Gastrocnemius medialis (tissue), 4 donors: ENCODE results near the gene MUSK.

ENCODE experiments used
- POLR2A ChIP-seq, 2 donors: fragments of 450-650 bp; IDR thresholded peaks; one replicate each; pipeline ENCODE4 v1.6.1; 2017; ENCODE audit warnings: antibody characterized with exemption in 2 of 2, mild to moderate bottlenecking in 2 of 2, moderate library complexity in 2 of 2
- TF ChIP-seq, protein P1 (sequence below), 5 experiments: fragments of 450-650 bp in 3 of 5; fragments of 200-600 bp in 2 of 5; sonication (generic) in 2 of 5; IDR thresholded peaks in 4 of 5; conservative IDR thresholded peaks in 1 of 5; 1 replicate in 4 of 5; 2 replicates in 1 of 5; pipeline ENCODE4 v1.5.1; 2016 to 2019; ENCODE audit warnings: antibody characterized with exemption in 5 of 5, mild to moderate bottlenecking in 3 of 5, moderate library complexity in 3 of 5

DNA sequence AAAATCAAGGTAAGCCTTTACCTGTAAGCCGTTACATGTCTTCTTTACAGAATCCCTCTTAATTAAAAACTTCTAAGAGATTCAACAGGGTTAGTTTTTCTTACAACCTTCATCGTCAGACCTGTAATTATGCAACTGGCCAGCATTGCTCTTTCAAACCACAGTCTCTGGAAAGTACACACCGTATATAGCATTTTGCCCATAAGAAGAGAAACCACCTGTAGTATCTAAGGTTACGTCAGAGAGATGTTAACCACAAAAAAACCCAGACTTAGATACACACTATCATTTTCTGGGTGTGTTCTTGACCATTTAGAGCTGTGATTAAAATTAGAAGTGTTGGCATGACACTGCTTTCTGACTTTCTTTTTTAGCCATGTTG, 140.0 kb downstream of the MUSK start:
- TF ChIP-seq, protein P1, sequence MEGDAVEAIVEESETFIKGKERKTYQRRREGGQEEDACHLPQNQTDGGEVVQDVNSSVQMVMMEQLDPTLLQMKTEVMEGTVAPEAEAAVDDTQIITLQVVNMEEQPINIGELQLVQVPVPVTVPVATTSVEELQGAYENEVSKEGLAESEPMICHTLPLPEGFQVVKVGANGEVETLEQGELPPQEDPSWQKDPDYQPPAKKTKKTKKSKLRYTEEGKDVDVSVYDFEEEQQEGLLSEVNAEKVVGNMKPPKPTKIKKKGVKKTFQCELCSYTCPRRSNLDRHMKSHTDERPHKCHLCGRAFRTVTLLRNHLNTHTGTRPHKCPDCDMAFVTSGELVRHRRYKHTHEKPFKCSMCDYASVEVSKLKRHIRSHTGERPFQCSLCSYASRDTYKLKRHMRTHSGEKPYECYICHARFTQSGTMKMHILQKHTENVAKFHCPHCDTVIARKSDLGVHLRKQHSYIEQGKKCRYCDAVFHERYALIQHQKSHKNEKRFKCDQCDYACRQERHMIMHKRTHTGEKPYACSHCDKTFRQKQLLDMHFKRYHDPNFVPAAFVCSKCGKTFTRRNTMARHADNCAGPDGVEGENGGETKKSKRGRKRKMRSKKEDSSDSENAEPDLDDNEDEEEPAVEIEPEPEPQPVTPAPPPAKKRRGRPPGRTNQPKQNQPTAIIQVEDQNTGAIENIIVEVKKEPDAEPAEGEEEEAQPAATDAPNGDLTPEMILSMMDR (IDR thresholded peaks at IDR 0.05 in 4 of 5, conservative IDR thresholded peaks at IDR 0.05 in 1 of 5), result no peak
- no peak for TF ChIP-seq POLR2A (IDR thresholded peaks at IDR 0.05)
